SU-DHL-6 (cell line): ENCODE measurements around the gene SLC22A4.

Experiments used
- H2AFZ ChIP-seq: fragments of 200-600 bp; sonication (generic); 2 replicates; pipeline ENCODE4 v1.6.1; 2014; ENCODE audit warnings: low read depth, mild to moderate bottlenecking, moderate library complexity, mixed read lengths, antibody characterized with exemption, low read length; ENCODE audit not compliant: severe bottlenecking
- H3F3A ChIP-seq: fragments of 200-600 bp; shearing (Covaris generic); 2 replicates; pipeline ENCODE4 v1.6.0; 2016; ENCODE audit warnings: antibody characterized with exemption, mild to moderate bottlenecking; ENCODE audit not compliant: insufficient read depth
- H3K27ac ChIP-seq: fragments of 200-600 bp; sonication (generic); 2 replicates; pipeline ENCODE4 v1.5.1; 2016; ENCODE audit warnings: low read depth, mild to moderate bottlenecking, low read length, moderate library complexity, mixed read lengths
- H3K27me3 ChIP-seq: fragments of 200-600 bp; sonication (generic), shearing (Covaris generic); 2 replicates; pipeline ENCODE4 v1.6.0; 2014; ENCODE audit warnings: mild to moderate bottlenecking, low read length
- H3K36me3 ChIP-seq: fragments of 200-600 bp; sonication (generic); 2 replicates; pipeline ENCODE4 v1.6.1; 2014; ENCODE audit warnings: mild to moderate bottlenecking, low read length, mixed read lengths
- H3K4me2 ChIP-seq: fragments of 300-600, 200-600 bp; shearing (Covaris generic), sonication (generic); 2 replicates; pipeline ENCODE4 v1.6.0; 2014; ENCODE audit warnings: low read length, low read depth, mild to moderate bottlenecking; ENCODE audit not compliant: poor library complexity, severe bottlenecking
- H3K4me3 ChIP-seq: fragments of 200-600 bp; sonication (generic); 2 replicates; pipeline ENCODE4 v1.5.1; 2014; ENCODE audit warnings: antibody characterized with exemption, low read length, mild to moderate bottlenecking, mixed read lengths; ENCODE audit not compliant: insufficient read depth, poor library complexity, severe bottlenecking
- H3K79me2 ChIP-seq: fragments of 200-600 bp; sonication (generic); 2 replicates; pipeline ENCODE4 v1.6.1; 2014; ENCODE audit warnings: mild to moderate bottlenecking, low read length, moderate library complexity; ENCODE audit not compliant: insufficient read depth
- H3K9ac ChIP-seq: fragments of 200-600 bp; sonication (generic); 2 replicates; pipeline ENCODE4 v1.7.0; 2014; ENCODE audit warnings: mild to moderate bottlenecking, low read length
- H3K9me2 ChIP-seq: fragments of 200-600 bp; sonication (generic); replicated peaks from 2 replicates; pipeline ENCODE4 v1.6.1; 2014; ENCODE audit warnings: low read length; ENCODE audit not compliant: insufficient read depth
- H3K9me3 ChIP-seq: fragments of 200-600 bp; sonication (generic); 2 replicates; pipeline ENCODE4 v1.6.1; 2014; ENCODE audit warnings: low read length, mixed read lengths; ENCODE audit not compliant: insufficient read depth
- H4K20me1 ChIP-seq: fragments of 200-600 bp; sonication (generic); 2 replicates; pipeline ENCODE4 v1.6.1; 2014; ENCODE audit warnings: low read depth, mild to moderate bottlenecking, antibody characterized with exemption, low read length, moderate library complexity, mixed read lengths
- CTCF ChIP-seq: fragments of 200-600 bp; sonication (generic); IDR thresholded peaks from one replicate; pipeline ENCODE4 v1.5.1; 2017; ENCODE audit warnings: antibody characterized with exemption, mild to moderate bottlenecking, low read length, moderate library complexity; ENCODE audit not compliant: insufficient read depth, poor library complexity, severe bottlenecking
- EZH2phosphoT487 ChIP-seq: fragments of 200-600 bp; sonication (generic), shearing (Covaris generic); conservative IDR thresholded peaks from 2 replicates; pipeline ENCODE4 v1.6.1; 2018; ENCODE audit warnings: mild to moderate bottlenecking, antibody characterized with exemption, low read length, moderate library complexity, mixed read lengths

SLC22A4 gene

GRCh38 chr5:132391247-132391646, 97.1 kb downstream of the SLC22A4 start:
- H3K27ac ChIP-seq = no peak overlapping the region
- no peak for TF ChIP-seq CTCF
- no peak for TF ChIP-seq EZH2phosphoT487
- no peak overlapping the region for H2AFZ ChIP-seq

GRCh38 chr5:132391870-132392269, 97.7 kb downstream of the SLC22A4 start:
- Histone ChIP-seq H3K9me3 (no peaks in the 10 kb centered on the region), H3K36me3 (no peaks in the 10 kb centered on the region), H3K9ac (no peak overlapping the region), H3K4me2 (no peak overlapping the region), H3K79me2 (no peaks in the 10 kb centered on the region), H3K4me3 (no peak overlapping the region), H2AFZ (no peak overlapping the region), H3K27me3 (no peaks in the 10 kb centered on the region), H3F3A (no peaks in the 10 kb centered on the region), H3K9me2 (no peaks in the 10 kb centered on the region), H3K27ac (no peak overlapping the region), H4K20me1 (no peaks in the 10 kb centered on the region)
- no peak for TF ChIP-seq CTCF
- no peak for TF ChIP-seq EZH2phosphoT487

More at GRCh38 chr5:132391247-132391646, 97.1 kb downstream of the SLC22A4 start:
- Histone ChIP-seq H3K9me2 (no peaks in the 10 kb centered on the region), H3K4me2 (no peak overlapping the region), H4K20me1 (no peaks in the 10 kb centered on the region), H3K36me3 (no peaks in the 10 kb centered on the region), H3K27me3 (no peaks in the 10 kb centered on the region), H3K79me2 (no peaks in the 10 kb centered on the region), H3K9me3 (no peaks in the 10 kb centered on the region), H3F3A (no peaks in the 10 kb centered on the region), H3K9ac (no peak overlapping the region), H3K4me3 (no peak overlapping the region)

GRCh38 chr5:132392411-132392810, 98.2 kb downstream of the SLC22A4 start:
- Histone ChIP-seq H3K4me3 (no peak overlapping the region), H3K27ac (no peak overlapping the region), H3K79me2 (no peaks in the 10 kb centered on the region), H3K9me2 (no peaks in the 10 kb centered on the region), H4K20me1 (no peaks in the 10 kb centered on the region), H2AFZ (no peak overlapping the region), H3K27me3 (no peaks in the 10 kb centered on the region), H3K4me2 (no peak overlapping the region), H3K9ac (no peak overlapping the region), H3K36me3 (no peaks in the 10 kb centered on the region), H3F3A (no peaks in the 10 kb centered on the region), H3K9me3 (no peaks in the 10 kb centered on the region)
- no peak for TF ChIP-seq EZH2phosphoT487
- TF ChIP-seq CTCF = no peak
